ENCODE data around the gene ZSCAN31. TPM values are rescaled to one million over a fixed set of nuclear protein-coding genes. Genes with fewer than 3 reads are reported as not detected.

The ZSCAN31 gene
- total and polyA plus RNA-seq, 9 of the 15 experiments (the other 6 are each of a cell fraction or from before 2014, with no cell fraction given), result 3.9 to 12.1 (median 7.0) TPM

GRCh38 chr6:28349892-28350737 is 14.2 kb upstream of the ZSCAN31 start, which contains the start of gene ZKSCAN3 (continued):
- TF ChIP-seq HMGN3 (IDR thresholded peaks at IDR 0.05; ENCODE audit: borderline replicate concordance, extremely low read depth, insufficient read length, low read depth, low read length) (no peak), ARID1B (IDR thresholded peaks at IDR 0.05) (peak; percentile 78), HMBOX1 (IDR thresholded peaks at IDR 0.05) (peak; percentile 56), SP1 (CRISPR knock-in tag; IDR thresholded peaks at IDR 0.05) (peak; percentile 82), RCOR1 (IDR thresholded peaks at IDR 0.05; ENCODE audit: borderline replicate concordance in 1 of 2, low read depth in 2 of 2, low read length in 2 of 2) (peak in 1 of 2 experiments; percentile 84; a peak in 1 of 4 replicates), GABPB2 (CRISPR knock-in tag; conservative IDR thresholded peaks at IDR 0.05) (no peak), EP400 (IDR thresholded peaks at IDR 0.05) (peak; percentile 92), HDAC1 (IDR thresholded peaks at IDR 0.05) (peak in 1 of 2 experiments; percentile 98; a peak in 2 of 4 replicates), IRF9 (tag; IDR thresholded peaks at IDR 0.05) (no peak), HEY1 (CRISPR knock-in tag; IDR thresholded peaks at IDR 0.05; ENCODE audit: borderline replicate concordance) (no peak), ZNF589 (CRISPR knock-in tag; IDR thresholded peaks at IDR 0.05; ENCODE audit: low read depth) (0 out of 2 replicates have a peak, but pooled peaks have one; percentile 33), SNRNP70 (optimal IDR thresholded peaks at IDR 0.05; ENCODE audit: low read depth, low read length) (no peak), POLR2G (IDR thresholded peaks at IDR 0.05; ENCODE audit: low read depth, low read length) (peak; percentile 85), MNT (conservative IDR thresholded peaks at IDR 0.05) (peak in 1 of 2 experiments; percentile 78; a peak in 2 of 4 replicates), CCNT2 (IDR thresholded peaks at IDR 0.05; ENCODE audit: borderline replicate concordance, extremely low read depth, insufficient read length, low read depth, low read length) (no peak), ZNF324 (CRISPR knock-in tag; IDR thresholded peaks at IDR 0.05) (no peak), ASH1L (IDR thresholded peaks at IDR 0.05; ENCODE audit: borderline replicate concordance, low read depth, partially characterized antibody) (peak; percentile 61), YY1 (IDR thresholded peaks at IDR 0.05; ENCODE audit: borderline replicate concordance in 1 of 3, control insufficient read depth in 1 of 3, extremely low read depth in 1 of 3, insufficient read depth in 3 of 3, insufficient read length in 1 of 3, insufficient replicate concordance in 2 of 3, low read depth in 1 of 3, low read length in 2 of 3) (peak in 1 of 3 experiments; percentile 55), MAX (CRISPR knock-in tag; IDR thresholded peaks at IDR 0.05) (peak; percentile 73), ZNF436 (CRISPR knock-in tag; IDR thresholded peaks at IDR 0.05) (no peak), SNIP1 (IDR thresholded peaks at IDR 0.05; ENCODE audit: low read depth) (peak; percentile 85), SP2 (IDR thresholded peaks at IDR 0.05; ENCODE audit: extremely low read depth, low read depth, low read length, poor library complexity, severe bottlenecking) (peak; percentile 93)

Data from K562 (cell line).